IMR-90 (cell line): ENCODE data around the gene BMERB1. TPM values are rescaled to one million over a fixed set of nuclear protein-coding genes. Genes with fewer than 3 reads are reported as not detected.

ENCODE experiments used
- ATAC-seq: fragments of 200-7000 bp; cut with Tn5 transposase; 2 replicates; pipeline ENCODE4 v1.9.1; 2020; ENCODE audit warnings: low read depth, mild to moderate bottlenecking, moderate library complexity
- BruUV-seq: library from RNA; stranded (reverse); fragments of 400-500 nt; replicated peaks from 2 replicates; lab custom pipeline; 2021; lab: Mats Ljungman, UMichigan
- CTCF ChIA-PET: fragments of 300-600 bp; formaldehyde crosslinking; extraction: SDS; loops from one replicate; lab custom pipeline; 2021; ENCODE audit warnings: antibody characterized with exemption; lab: Yijun Ruan, JAX
- POLR2A ChIA-PET: fragments of 300-600 bp; sonication (Branson Sonifier 250); formaldehyde crosslinking; loops from one replicate; lab custom pipeline; 2022; ENCODE audit warnings: antibody characterized with exemption; ENCODE audit not compliant: unreplicated experiment; lab: Charles Lee
- DNase-seq: peaks from one replicate; pipeline ENCODE4 v3.0.0; 2013
- H2AFZ ChIP-seq: replicated peaks from 2 replicates; pipeline ENCODE3; 2013; ENCODE audit warnings: low read length, mild to moderate bottlenecking; ENCODE audit not compliant: poor library complexity
- H2AK5ac ChIP-seq: 2 replicates; pipeline ENCODE4 v1.6.1; 2013; ENCODE audit warnings: low read depth, low read length, inconsistent platforms
- H2AK9ac ChIP-seq: replicated peaks from 2 replicates; pipeline ENCODE3; 2013; ENCODE audit warnings: mild to moderate bottlenecking, low read depth, low read length, moderate library complexity; ENCODE audit not compliant: poor library complexity
- H2BK120ac ChIP-seq: 2 replicates; pipeline ENCODE4 v1.6.1; 2013; ENCODE audit warnings: low read depth, low read length, inconsistent platforms
- H2BK15ac ChIP-seq: 3 replicates; pipeline ENCODE4 v1.6.1; 2013; ENCODE audit warnings: low read depth, low read length, inconsistent platforms
- H2BK20ac ChIP-seq: 2 replicates; pipeline ENCODE4 v1.6.1; 2013; ENCODE audit warnings: low read depth, mild to moderate bottlenecking, inconsistent platforms, low read length, moderate library complexity
- H2BK5ac ChIP-seq: 2 replicates; pipeline ENCODE4 v1.6.1; 2013; ENCODE audit warnings: mild to moderate bottlenecking, low read depth, low read length, inconsistent platforms; ENCODE audit not compliant: poor library complexity, severe bottlenecking
- H3K14ac ChIP-seq: replicated peaks from 2 replicates; pipeline ENCODE4 v1.6.1; 2013; ENCODE audit warnings: low read depth, low read length, inconsistent platforms
- H3K18ac ChIP-seq: 2 replicates; pipeline ENCODE4 v1.6.1; 2013; ENCODE audit warnings: low read depth, low read length, control low read depth
- H3K23ac ChIP-seq: 2 replicates; pipeline ENCODE4 v1.6.1; 2013; ENCODE audit warnings: low read depth, low read length, inconsistent platforms
- H3K27ac ChIP-seq: 2 replicates; pipeline ENCODE4 v1.5.1; 2013; ENCODE audit warnings: mild to moderate bottlenecking, control low read depth, low read length; ENCODE audit not compliant: insufficient read depth
- H3K27me3 ChIP-seq: 2 replicates; pipeline ENCODE4 v1.6.1; 2013; ENCODE audit warnings: low read length; ENCODE audit not compliant: control insufficient read depth, insufficient read depth
- H3K36me3 ChIP-seq: 2 replicates; pipeline ENCODE4 v1.6.1; 2013; ENCODE audit warnings: low read length, mixed read lengths; ENCODE audit not compliant: control insufficient read depth, insufficient read depth
- H3K4ac ChIP-seq: 2 replicates; pipeline ENCODE4 v1.6.1; 2013; ENCODE audit warnings: low read depth, low read length, inconsistent platforms
- H3K4me1 ChIP-seq: 2 replicates; pipeline ENCODE4 v1.6.1; 2013; ENCODE audit warnings: low read length, mixed read lengths; ENCODE audit not compliant: control insufficient read depth, insufficient read depth
- H3K4me2 ChIP-seq: 2 replicates; pipeline ENCODE4 v1.6.1; 2013; ENCODE audit warnings: low read depth, mild to moderate bottlenecking, control low read depth, low read length, moderate library complexity
- H3K4me3 ChIP-seq: 2 replicates; pipeline ENCODE4 v1.5.1; 2013; ENCODE audit warnings: low read depth, mild to moderate bottlenecking, control low read depth, low read length, moderate library complexity; ENCODE audit not compliant: insufficient read depth
- H3K56ac ChIP-seq: 2 replicates; pipeline ENCODE4 v1.6.1; 2013; ENCODE audit warnings: low read length, inconsistent platforms; ENCODE audit not compliant: insufficient read depth; ENCODE audit errors: extremely low read depth
- H3K79me1 ChIP-seq, 2 experiments: 2 replicates each; pipeline ENCODE4 v1.6.1; 2013; ENCODE audit warnings: low read length in 2 of 2, inconsistent platforms in 1 of 2, low read depth in 1 of 2
- H3K9ac ChIP-seq: 2 replicates; pipeline ENCODE4 v1.6.1; 2013; ENCODE audit warnings: low read depth, low read length, control low read depth
- H3K9me1 ChIP-seq: 2 replicates; pipeline ENCODE4 v1.6.1; 2013; ENCODE audit warnings: low read length, inconsistent platforms; ENCODE audit not compliant: insufficient read depth
- H3K9me3 ChIP-seq: 2 replicates; pipeline ENCODE4 v1.6.1; 2013; ENCODE audit warnings: low read length; ENCODE audit not compliant: control insufficient read depth, insufficient read depth
- H4K20me1 ChIP-seq: 2 replicates; pipeline ENCODE4 v1.6.1; 2013; ENCODE audit warnings: low read length, inconsistent platforms; ENCODE audit not compliant: insufficient read depth
- H4K5ac ChIP-seq: 2 replicates; pipeline ENCODE4 v1.6.1; 2013; ENCODE audit warnings: mild to moderate bottlenecking, low read depth, low read length, control low read depth
- H4K8ac ChIP-seq, 2 experiments: 2 replicates each; pipeline ENCODE4 v1.6.1; 2013; ENCODE audit warnings: low read depth in 2 of 2, low read length in 2 of 2, control low read depth in 1 of 2, inconsistent platforms in 1 of 2
- H4K91ac ChIP-seq: 2 replicates; pipeline ENCODE4 v1.6.1; 2013; ENCODE audit warnings: low read depth, low read length, inconsistent platforms; ENCODE audit not compliant: insufficient read depth
- BHLHE40 ChIP-seq: fragments of 150-350 bp; IDR thresholded peaks from 2 replicates; pipeline ENCODE4 v1.6.1; 2016; ENCODE audit warnings: mild to moderate bottlenecking, low read depth, low read length
- CEBPB ChIP-seq: IDR thresholded peaks from 2 replicates; pipeline ENCODE4 v1.6.1; 2012; ENCODE audit warnings: low read depth, low read length, improper control_type of control experiment
- CHD1 ChIP-seq: IDR thresholded peaks from 2 replicates; pipeline ENCODE4 v1.6.1; 2012; ENCODE audit warnings: low read depth, low read length, improper control_type of control experiment
- CTCF ChIP-seq: conservative IDR thresholded peaks from 2 replicates; pipeline ENCODE4 v1.5.1; 2012; ENCODE audit warnings: mild to moderate bottlenecking, low read depth, low read length, improper control_type of control experiment
- FOS ChIP-seq: fragments of 150-350 bp; IDR thresholded peaks from 2 replicates; pipeline ENCODE4 v1.6.1; 2016; ENCODE audit warnings: low read depth, low read length
- MAFK ChIP-seq: IDR thresholded peaks from 2 replicates; pipeline ENCODE4 v1.6.1; 2012; ENCODE audit warnings: low read depth, low read length, improper control_type of control experiment
- MAZ ChIP-seq: IDR thresholded peaks from 2 replicates; pipeline ENCODE4 v1.6.1; 2012; ENCODE audit warnings: low read depth, mild to moderate bottlenecking, low read length, improper control_type of control experiment, moderate library complexity, borderline replicate concordance
- MXI1 ChIP-seq: IDR thresholded peaks from 2 replicates; pipeline ENCODE4 v1.6.1; 2012; ENCODE audit warnings: low read depth, mild to moderate bottlenecking, low read length, moderate library complexity, borderline replicate concordance
- RAD21 ChIP-seq: IDR thresholded peaks from 2 replicates; pipeline ENCODE4 v1.6.1; 2012; ENCODE audit warnings: low read length, improper control_type of control experiment
- RCOR1 ChIP-seq: IDR thresholded peaks from 2 replicates; pipeline ENCODE4 v1.6.1; 2012; ENCODE audit warnings: mild to moderate bottlenecking, low read length, improper control_type of control experiment; ENCODE audit not compliant: insufficient replicate concordance
- RFX5 ChIP-seq: IDR thresholded peaks from 2 replicates; pipeline ENCODE4 v1.8.0; 2012; ENCODE audit warnings: low read depth, mild to moderate bottlenecking, low read length, moderate library complexity
- SMC3 ChIP-seq: fragments of 150-350 bp; IDR thresholded peaks from 2 replicates; pipeline ENCODE4 v1.6.1; 2016; ENCODE audit warnings: low read depth, mild to moderate bottlenecking, antibody characterized with exemption, low read length, moderate library complexity
- USF2 ChIP-seq: fragments of 150-350 bp; IDR thresholded peaks from 2 replicates; pipeline ENCODE4 v1.6.1; 2017; ENCODE audit warnings: mild to moderate bottlenecking, antibody characterized with exemption, low read length, low read depth
- WGBS, 2 experiments: methylation state at CpG; one replicate each; pipeline versions ENCODE4 v1.1.5 to v1.1.7; 2013; ENCODE audit warnings: missing lambda C conversion rate in 2 of 2; ENCODE audit not compliant: insufficient read length in 1 of 2; ENCODE audit errors: extremely low coverage in 2 of 2; 5-methylcytosine and 5-hydroxymethylcytosine counted together
- dilution Hi-C: fragments of 300-500 bp; cut with HindIII; formaldehyde crosslinking; loops from one replicate; pipeline ENCODE4 v1.14.3; 2018; ENCODE audit warnings: low sequenced_read_pairs; ENCODE audit not compliant: unreplicated experiment
- in situ Hi-C: fragments of 300-500 bp; cut with MboI; formaldehyde crosslinking; loops from 3 replicates; pipeline ENCODE4 v1.14.3; 2019; ENCODE audit warnings: low sequenced_read_pairs, inconsistent platforms, mixed read lengths
- intact Hi-C: fragments of 100-400 bp; cut with micrococcal nuclease; formaldehyde crosslinking; loops from 2 replicates; pipeline ENCODE4 v1.10.0; 2022
- polyA plus RNA-seq, 3 experiments: library from polyadenylated mRNA; depleted of rRNA; stranded (reverse); fragments of >200 nt; gene quantifications; 2 replicates each; pipeline ENCODE4 v1.2.3, GENCODE V29; 2012; ENCODE audit warnings: low replicate concordance in 1 of 3
- total RNA-seq: library from RNA; depleted of rRNA; stranded (reverse); fragments of >200 nt; gene quantifications from 2 replicates; pipeline ENCODE4 v1.2.3, GENCODE V29; 2012

The BMERB1 gene
- total and polyA plus RNA-seq, 2 of the 4 experiments (the other 2 are of a cell fraction): 22.6 to 32.9 TPM

- no peak for TF ChIP-seq USF2
These were observed 174.3 kb downstream of the BMERB1 start (continued) for GRCh38 chr16:15608398-15609285.

GRCh38 chr16:15609286-15609649 lies 174.9 kb downstream of the BMERB1 start:
- no peak overlapping the region for H2AK9ac ChIP-seq
- H2AFZ ChIP-seq: no peak overlapping the region
- ChIA-PET POLR2A (no interaction called here), CTCF (no interaction called here)
- no peak overlapping the region for H3K27ac ChIP-seq
- no CpG with 5 or more reads among the region's 6 CpGs for WGBS, 2 experiments
- H3K56ac ChIP-seq: no peak overlapping the region
- no peak overlapping the region for H3K4me3 ChIP-seq
- H3K4me1 ChIP-seq: peaks cover 10% of the 10 kb centered on the region
- H4K91ac ChIP-seq: no peak overlapping the region
- in situ Hi-C loops (no loop called here), intact Hi-C loops (no loop called here), dilution Hi-C loops (no loop called here)
- no peak for DNase-seq
- no peak overlapping the region for H2BK20ac ChIP-seq
- H3K36me3 ChIP-seq: peaks cover 52% of the 10 kb centered on the region
- no peak overlapping the region for H3K14ac ChIP-seq
- peaks cover 4% of the 10 kb centered on the region; the same call in 1 of the 2 replicates for H4K20me1 ChIP-seq
- no peak overlapping the region for H3K18ac ChIP-seq
- no peak overlapping the region for H4K8ac ChIP-seq
- no peak overlapping the region for H2BK5ac ChIP-seq
- no peak overlapping the region for H4K5ac ChIP-seq
- no peak overlapping the region for H3K9ac ChIP-seq
- H3K4ac ChIP-seq: no peak overlapping the region
- no peaks in the 10 kb centered on the region for H3K9me3 ChIP-seq
- H2BK120ac ChIP-seq: no peak overlapping the region
- H2BK15ac ChIP-seq: no peak overlapping the region
- H3K4me2 ChIP-seq: no peak overlapping the region
- H3K79me1 ChIP-seq: peaks cover 0 to 29% of the 10 kb centered on the region in 2 experiments; a peak in 2 of 4 replicates
- H3K27me3 ChIP-seq: no peaks in the 10 kb centered on the region
- no TSS peak for BruUV-seq
- no peak for ATAC-seq
- H2AK5ac ChIP-seq: no peak overlapping the region
- peaks cover 16% of the 10 kb centered on the region for H3K9me1 ChIP-seq
- H3K23ac ChIP-seq: no peak overlapping the region
- TF ChIP-seq RCOR1 (no peak), MAZ (no peak), CTCF (no peak), SMC3 (no peak), CHD1 (no peak), BHLHE40 (no peak), CEBPB (no peak), RAD21 (no peak), RFX5 (no peak), FOS (no peak), MXI1 (no peak), USF2 (no peak), MAFK (no peak)
